Fibroblast of lung (primary cell): ENCODE measurements around the gene TUBG1. TPM values are rescaled to one million over a fixed set of nuclear protein-coding genes. Genes with fewer than 3 reads are reported as not detected.

Source experiments
- DNase-seq, 2 donors: peaks; one replicate each; pipeline versions ENCODE4 v3.0.0 to v3.0.0-alpha.2; 2010; ENCODE audit warnings: low read depth in 2 of 2
- H2AFZ ChIP-seq: 2 replicates; pipeline ENCODE4 v1.5.1; 2012; ENCODE audit warnings: low read length, control low read depth, inconsistent platforms
- H3K27ac ChIP-seq: 2 replicates; pipeline ENCODE4 v1.5.1; 2011; ENCODE audit warnings: low read length, control low read depth; ENCODE audit not compliant: insufficient read depth
- H3K27me3 ChIP-seq: 2 replicates; pipeline ENCODE4 v1.5.1; 2011; ENCODE audit warnings: mild to moderate bottlenecking, low read length; ENCODE audit not compliant: control insufficient read depth, insufficient read depth
- H3K36me3 ChIP-seq: 2 replicates; pipeline ENCODE4 v1.5.1; 2011; ENCODE audit warnings: low read length; ENCODE audit not compliant: control insufficient read depth, insufficient read depth
- H3K4me1 ChIP-seq: 2 replicates; pipeline ENCODE4 v1.5.1; 2011; ENCODE audit warnings: low read length; ENCODE audit not compliant: control insufficient read depth, insufficient read depth; ENCODE audit errors: extremely low read depth
- H3K4me2 ChIP-seq: 2 replicates; pipeline ENCODE4 v1.5.1; 2011; ENCODE audit warnings: low read length, control low read depth; ENCODE audit not compliant: insufficient read depth; ENCODE audit errors: extremely low read depth
- H3K4me3 ChIP-seq, 4 experiments: fragments of 200-600 bp in 1 of 4; sonication (generic) in 1 of 4; replicated peaks in 1 of 4; 2 replicates each; pipeline ENCODE4 v1.5.1; 2011 to 2016; ENCODE audit warnings: low read length in 4 of 4, low read depth in 3 of 4, mild to moderate bottlenecking in 3 of 4, control low read depth in 2 of 4, inconsistent platforms in 1 of 4, mixed read lengths in 1 of 4; ENCODE audit not compliant: insufficient read depth in 1 of 4; ENCODE audit errors: control extremely low read depth in 1 of 4
- H3K79me2 ChIP-seq: 2 replicates; pipeline ENCODE4 v1.5.1; 2012; ENCODE audit warnings: mild to moderate bottlenecking, low read length, inconsistent platforms; ENCODE audit not compliant: control insufficient read depth, insufficient read depth
- H3K9ac ChIP-seq: 2 replicates; pipeline ENCODE4 v1.5.1; 2011; ENCODE audit warnings: mild to moderate bottlenecking, low read length, control low read depth; ENCODE audit not compliant: insufficient read depth
- H3K9me3 ChIP-seq: 2 replicates; pipeline ENCODE4 v1.5.1; 2012; ENCODE audit warnings: low read depth, low read length; ENCODE audit not compliant: control insufficient read depth, insufficient read depth
- H4K20me1 ChIP-seq: 2 replicates; pipeline ENCODE4 v1.5.1; 2011; ENCODE audit warnings: low read length; ENCODE audit not compliant: control insufficient read depth, insufficient read depth; ENCODE audit errors: extremely low read depth
- EZH2 ChIP-seq: IDR thresholded peaks from 2 replicates; pipeline ENCODE4 v1.5.1; 2012; ENCODE audit warnings: low read length, control low read depth, mild to moderate bottlenecking; ENCODE audit errors: missing control alignments
- polyA plus RNA-seq, 2 donors: library from polyadenylated mRNA; depleted of rRNA in 1 of 2; stranded (reverse) in 1 of 2; unstranded in 1 of 2; fragments of >200 nt; gene quantifications; 2 replicates each; pipeline ENCODE4 v1.2.1, GENCODE V29; 2011 to 2012; ENCODE audit warnings: missing spikeins in 1 of 2
- total RNA-seq: library from RNA; depleted of rRNA; stranded (reverse); fragments of >200 nt; gene quantifications from 2 replicates; pipeline ENCODE4 v1.2.1, GENCODE V29; 2014
- TF ChIP-seq, protein P1 (sequence below), 2 donors: IDR thresholded peaks in 1 of 2; conservative IDR thresholded peaks in 1 of 2; 1 replicate in 1 of 2; 2 replicates in 1 of 2; pipeline ENCODE4 v1.5.1; 2011 to 2012; ENCODE audit warnings: low read length in 2 of 2, control low read depth in 1 of 2, inconsistent platforms in 1 of 2, low read depth in 1 of 2, mild to moderate bottlenecking in 1 of 2

The TUBG1 gene
- total and polyA plus RNA-seq, 2 donors (not counting 1 experiment from before 2014, with no cell fraction given) = 16.7 to 60.0 TPM

DNA sequence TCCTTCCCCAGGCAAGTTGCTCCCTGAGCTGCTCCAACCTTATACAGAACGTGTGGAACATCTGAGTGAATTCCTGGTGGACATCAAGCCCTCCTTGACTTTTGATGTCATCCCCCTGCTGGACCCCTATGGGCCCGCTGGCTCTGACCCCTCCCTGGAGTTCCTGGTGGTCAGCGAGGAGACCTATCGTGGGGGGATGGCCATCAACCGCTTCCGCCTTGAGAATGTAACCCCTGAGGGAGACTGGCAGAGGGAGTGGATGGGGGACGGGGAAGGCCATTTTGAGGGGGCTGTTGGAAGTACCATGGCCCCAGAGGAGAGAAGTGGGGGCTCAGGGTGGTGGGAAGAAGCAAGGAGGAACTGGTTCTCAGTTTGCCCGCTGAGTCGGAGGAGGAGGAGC lies 45.5 kb upstream of the TUBG1 start:
- no peaks in the 10 kb centered on the region for H3K9me3 ChIP-seq
- no peak for TF ChIP-seq EZH2
- TF ChIP-seq, protein P1, sequence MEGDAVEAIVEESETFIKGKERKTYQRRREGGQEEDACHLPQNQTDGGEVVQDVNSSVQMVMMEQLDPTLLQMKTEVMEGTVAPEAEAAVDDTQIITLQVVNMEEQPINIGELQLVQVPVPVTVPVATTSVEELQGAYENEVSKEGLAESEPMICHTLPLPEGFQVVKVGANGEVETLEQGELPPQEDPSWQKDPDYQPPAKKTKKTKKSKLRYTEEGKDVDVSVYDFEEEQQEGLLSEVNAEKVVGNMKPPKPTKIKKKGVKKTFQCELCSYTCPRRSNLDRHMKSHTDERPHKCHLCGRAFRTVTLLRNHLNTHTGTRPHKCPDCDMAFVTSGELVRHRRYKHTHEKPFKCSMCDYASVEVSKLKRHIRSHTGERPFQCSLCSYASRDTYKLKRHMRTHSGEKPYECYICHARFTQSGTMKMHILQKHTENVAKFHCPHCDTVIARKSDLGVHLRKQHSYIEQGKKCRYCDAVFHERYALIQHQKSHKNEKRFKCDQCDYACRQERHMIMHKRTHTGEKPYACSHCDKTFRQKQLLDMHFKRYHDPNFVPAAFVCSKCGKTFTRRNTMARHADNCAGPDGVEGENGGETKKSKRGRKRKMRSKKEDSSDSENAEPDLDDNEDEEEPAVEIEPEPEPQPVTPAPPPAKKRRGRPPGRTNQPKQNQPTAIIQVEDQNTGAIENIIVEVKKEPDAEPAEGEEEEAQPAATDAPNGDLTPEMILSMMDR (conservative IDR thresholded peaks at IDR 0.05 in 1 of 2, IDR thresholded peaks at IDR 0.05 in 1 of 2; ENCODE audit: low read depth in 1 of 2, low read length in 2 of 2) = no peak

DNA sequence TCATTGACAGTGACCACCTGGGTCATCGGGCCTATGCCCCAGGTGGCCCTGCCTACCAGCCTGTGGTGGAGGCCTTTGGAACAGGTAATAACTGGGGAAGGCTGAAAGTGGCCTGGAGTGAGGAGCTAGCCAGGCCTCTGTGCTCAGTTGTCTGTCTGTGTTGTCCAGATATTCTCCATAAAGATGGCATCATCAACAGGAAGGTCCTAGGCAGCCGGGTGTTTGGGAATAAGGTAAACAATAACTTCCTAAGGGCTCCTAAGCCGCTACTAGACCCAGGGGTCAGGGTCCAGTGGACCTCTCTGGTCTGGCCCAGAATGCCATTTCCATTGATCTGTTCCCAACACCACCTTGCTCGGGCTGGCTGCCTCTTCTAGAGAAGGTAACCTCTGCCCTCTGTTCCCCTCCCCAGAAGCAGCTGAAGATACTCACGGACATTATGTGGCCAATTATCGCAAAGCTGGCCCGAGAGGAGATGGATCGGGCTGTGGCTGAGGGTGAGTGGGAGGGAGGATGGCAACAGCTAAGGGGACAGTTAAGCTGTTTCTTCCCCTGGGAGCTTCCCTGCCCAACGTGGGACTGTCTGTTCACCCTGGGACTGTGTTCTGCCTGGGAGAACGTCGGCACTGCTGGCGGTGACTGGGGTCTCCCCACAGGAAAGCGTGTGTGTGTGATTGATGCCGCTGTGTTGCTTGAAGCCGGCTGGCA lies 44.5 kb upstream of the TUBG1 start:
- H3K4me3 ChIP-seq = no peak overlapping the region
- no peak overlapping the region for H3K9ac ChIP-seq
- peaks cover 51% of the 10 kb centered on the region for H3K79me2 ChIP-seq
- DNase-seq = no peak
- H4K20me1 ChIP-seq = no peaks in the 10 kb centered on the region
- H3K27me3 ChIP-seq = no peaks in the 10 kb centered on the region
- H2AFZ ChIP-seq = no peak overlapping the region
- TF ChIP-seq, protein P1 (conservative IDR thresholded peaks at IDR 0.05 in 1 of 2, IDR thresholded peaks at IDR 0.05 in 1 of 2; ENCODE audit: low read depth in 1 of 2, low read length in 2 of 2) = no peak
- TF ChIP-seq EZH2 = no peak
- no peaks in the 10 kb centered on the region for H3K9me3 ChIP-seq
- peaks cover 16% of the 10 kb centered on the region for H3K4me1 ChIP-seq
- no peak overlapping the region for H3K4me2 ChIP-seq
- H3K36me3 ChIP-seq = peaks cover 28% of the 10 kb centered on the region
- H3K27ac ChIP-seq = no peak overlapping the region

More for the DNA sequence above, 45.5 kb upstream of the TUBG1 start:
- H3K36me3 ChIP-seq = peaks cover 21% of the 10 kb centered on the region
- H3K4me1 ChIP-seq = peaks cover 16% of the 10 kb centered on the region
- no peak overlapping the region for H3K9ac ChIP-seq
- H3K27ac ChIP-seq = no peak overlapping the region
- no peak overlapping the region for H2AFZ ChIP-seq
- H3K79me2 ChIP-seq = peaks cover 44% of the 10 kb centered on the region
- no peaks in the 10 kb centered on the region for H3K27me3 ChIP-seq
- peak overlapping the region in 2 of 4 experiments; percentile 78 to 85 for H3K4me3 ChIP-seq
- no peaks in the 10 kb centered on the region for H4K20me1 ChIP-seq
- H3K4me2 ChIP-seq = peak overlapping the region; percentile 98
- DNase-seq = no peak

DNA sequence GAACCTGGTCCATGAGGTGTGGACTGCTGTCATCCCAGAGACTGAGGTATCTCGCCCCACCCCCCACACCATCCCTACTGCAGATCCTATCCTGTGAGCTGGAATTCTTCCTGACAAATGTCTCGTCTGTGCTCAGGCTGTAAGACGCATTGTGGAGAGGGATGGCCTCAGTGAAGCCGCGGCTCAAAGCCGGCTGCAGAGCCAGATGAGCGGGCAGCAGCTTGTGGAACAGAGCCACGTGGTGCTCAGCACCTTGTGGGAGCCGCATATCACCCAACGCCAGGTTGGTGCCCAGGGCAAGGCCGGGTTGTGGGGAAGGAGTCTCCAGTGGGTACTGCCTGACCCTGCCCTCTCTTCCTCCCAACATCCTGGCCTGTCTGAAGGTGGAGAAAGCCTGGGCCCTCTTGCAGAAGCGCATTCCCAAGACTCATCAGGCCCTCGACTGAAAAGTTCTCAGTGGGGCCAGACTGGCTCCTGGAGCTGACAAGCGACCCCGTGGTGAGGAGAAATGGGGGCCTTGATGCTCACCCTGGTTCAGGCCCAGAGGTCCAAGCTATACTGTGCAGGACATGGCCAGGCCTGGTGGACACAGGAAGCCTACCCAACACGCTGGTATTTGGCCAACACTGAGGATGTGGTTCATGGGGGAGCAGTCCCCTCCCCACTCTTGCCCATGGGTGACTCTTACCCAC lies 43.8 kb upstream of the TUBG1 start:
- no peak for TF ChIP-seq EZH2
- TF ChIP-seq, protein P1 (conservative IDR thresholded peaks at IDR 0.05 in 1 of 2, IDR thresholded peaks at IDR 0.05 in 1 of 2; ENCODE audit: low read depth in 1 of 2, low read length in 2 of 2) = no peak
- Histone ChIP-seq H3K4me1 (peaks cover 16% of the 10 kb centered on the region), H4K20me1 (no peaks in the 10 kb centered on the region), H3K9me3 (no peaks in the 10 kb centered on the region), H3K79me2 (peaks cover 51% of the 10 kb centered on the region), H3K27ac (no peak overlapping the region), H2AFZ (no peak overlapping the region), H3K4me3 (no peak overlapping the region), H3K4me2 (no peak overlapping the region), H3K9ac (no peak overlapping the region), H3K36me3 (peaks cover 31% of the 10 kb centered on the region), H3K27me3 (no peaks in the 10 kb centered on the region)
- DNase-seq = no peak
